ENCODE measurements around the gene KIAA1755.

GRCh38 chr20:38197217-38197616 lies 63.3 kb downstream of the KIAA1755 start:
- TF ChIP-seq CTCF (IDR thresholded peaks at IDR 0.05) (no peak), ZFX (IDR thresholded peaks at IDR 0.05; ENCODE audit: borderline replicate concordance) (no peak)
